ENCODE data around the gene LARP4B.

Gene LARP4B

DNA sequence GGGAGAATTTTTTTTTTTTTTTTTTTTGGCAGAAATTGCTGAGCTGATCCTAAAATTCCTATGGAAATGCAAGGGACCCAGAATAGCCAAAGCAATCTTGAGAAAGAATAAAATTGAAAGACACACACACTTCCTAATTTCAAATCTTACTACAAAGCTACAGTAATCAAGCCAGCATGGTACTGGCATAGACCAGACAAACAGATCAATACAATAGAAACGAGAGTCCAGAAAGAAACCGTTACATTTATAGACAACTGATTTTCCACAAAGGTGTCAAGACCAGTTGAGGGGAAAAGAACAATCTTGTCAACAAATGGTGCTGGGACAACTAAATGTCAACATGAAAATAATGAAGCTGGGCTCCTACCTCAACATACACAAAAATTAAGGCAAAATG lies 34.5 kb downstream of the LARP4B start:
- POLR2A ChIA-PET: no interaction called here
- DNase-seq (ENCODE audit: low read depth, low spot score): no peak
- no peak for TF ChIP-seq CTCF (IDR thresholded peaks at IDR 0.05; ENCODE audit: insufficient read depth, low read length, missing control alignments)
- CTCF ChIA-PET: no interaction called here
- no peak overlapping the region for H3K4me3 ChIP-seq (ENCODE audit: low read depth, low read length)

- DNase-seq (ENCODE audit: low read depth, low spot score): no peak
- no peak for TF ChIP-seq CTCF (IDR thresholded peaks at IDR 0.05; ENCODE audit: insufficient read depth, low read length, missing control alignments)
- ChIA-PET POLR2A (no interaction called here), CTCF (no interaction called here)
- H3K4me3 ChIP-seq (ENCODE audit: low read depth, low read length): no peak overlapping the region
Measured at GRCh38 chr10:895324-895723, 36.2 kb downstream of the LARP4B start.

DNA sequence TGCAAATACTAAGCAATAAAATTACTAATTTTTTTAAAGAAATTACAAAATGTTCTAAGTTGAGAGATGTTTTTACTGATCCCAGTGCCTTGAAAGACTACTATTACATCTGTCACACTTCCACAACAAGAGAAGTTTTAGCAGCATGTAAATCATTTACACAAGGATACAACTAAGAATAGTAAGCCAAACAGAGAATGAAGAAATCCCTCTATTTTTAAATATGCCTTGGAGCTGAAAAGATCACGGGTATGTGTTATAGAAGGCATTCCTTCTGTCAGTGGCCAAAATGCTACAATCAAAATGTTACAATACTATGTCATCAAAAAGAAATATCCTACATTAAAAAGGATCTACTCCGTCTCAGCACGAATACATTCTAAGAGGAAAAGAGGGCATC lies 52.6 kb downstream of the LARP4B start:
- no peak for DNase-seq (ENCODE audit: low read depth, low spot score)
- no peak for TF ChIP-seq CTCF (IDR thresholded peaks at IDR 0.05; ENCODE audit: insufficient read depth, low read length, missing control alignments)
- H3K4me3 ChIP-seq (ENCODE audit: low read depth, low read length): no peak overlapping the region
- POLR2A ChIA-PET: no interaction called here
- CTCF ChIA-PET: no interaction called here

GRCh38 chr10:878333-878759 lies 53.2 kb downstream of the LARP4B start:
- no peak for TF ChIP-seq CTCF (IDR thresholded peaks at IDR 0.05; ENCODE audit: insufficient read depth, low read length, missing control alignments)
- POLR2A ChIA-PET: no interaction called here
- H3K4me3 ChIP-seq (ENCODE audit: low read depth, low read length): no peak overlapping the region
- no peak for DNase-seq (ENCODE audit: low read depth, low spot score)
- CTCF ChIA-PET: no interaction called here

DNA sequence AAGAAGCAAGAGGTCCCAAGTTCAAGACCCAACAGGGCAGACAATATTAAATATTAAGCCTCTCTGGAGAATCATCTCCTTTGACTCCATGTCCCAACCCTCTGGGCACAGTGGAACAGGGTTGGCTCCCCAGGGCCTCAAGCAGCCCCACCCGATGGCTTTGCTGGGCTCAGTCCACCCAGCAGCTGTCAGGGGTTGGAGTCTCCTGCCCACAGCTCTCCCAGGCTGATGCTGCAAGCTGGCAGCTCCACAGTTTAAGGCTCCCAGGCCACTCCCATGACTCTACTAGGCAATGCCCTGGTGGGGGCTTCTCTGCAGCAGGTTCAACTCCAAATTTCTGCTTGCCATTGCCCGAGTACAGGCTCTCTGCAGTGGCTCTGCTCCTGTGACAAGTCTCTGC lies 55.1 kb downstream of the LARP4B start:
- CTCF ChIA-PET: no interaction called here
- TF ChIP-seq CTCF (IDR thresholded peaks at IDR 0.05; ENCODE audit: insufficient read depth, low read length, missing control alignments): no peak

DNA sequence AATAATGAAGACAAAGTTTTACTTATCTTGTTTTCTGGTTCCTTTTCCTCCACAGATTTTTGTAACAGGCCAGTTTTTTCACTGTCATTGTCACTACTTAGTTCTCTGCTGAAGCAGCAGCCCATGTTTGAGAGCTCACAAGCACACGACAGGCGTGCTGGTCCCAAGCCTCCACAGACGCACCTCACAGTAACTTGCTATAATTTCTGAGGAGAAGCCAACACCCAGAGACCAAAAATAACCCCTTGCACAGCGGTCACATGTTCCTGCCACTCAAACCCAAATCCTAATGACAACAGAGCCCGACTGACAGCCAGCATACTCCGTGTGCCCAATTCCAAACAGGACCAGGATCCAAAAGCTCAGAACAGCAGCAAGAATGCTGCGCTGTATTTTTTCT lies 58.5 kb downstream of the LARP4B start:
- ChIA-PET POLR2A (no interaction called here), CTCF (no interaction called here)
- H3K4me3 ChIP-seq (ENCODE audit: low read depth, low read length): no peak overlapping the region
- DNase-seq (ENCODE audit: low read depth, low spot score): no peak
- no peak for TF ChIP-seq CTCF (IDR thresholded peaks at IDR 0.05; ENCODE audit: insufficient read depth, low read length, missing control alignments)

More for the DNA sequence above, 55.1 kb downstream of the LARP4B start:
- POLR2A ChIA-PET: no interaction called here
- H3K4me3 ChIP-seq (ENCODE audit: low read depth, low read length): no peak overlapping the region
- no peak for DNase-seq (ENCODE audit: low read depth, low spot score)

Measured in AG04449 (cell line).